HCT116 (cell line): ENCODE measurements around the gene BEGAIN. TPM values are rescaled to one million over a fixed set of nuclear protein-coding genes. Genes with fewer than 3 reads are reported as not detected.

Experiments
- ATAC-seq: fragments of 200-7000 bp; cut with Tn5 transposase; 2 replicates; pipeline ENCODE4 v1.9.1; 2020; ENCODE audit warnings: mild to moderate bottlenecking, moderate library complexity
- BruUV-seq: library from RNA; stranded (reverse); fragments of 400-500 nt; replicated peaks from 2 replicates; lab custom pipeline; 2021; lab: Mats Ljungman, UMichigan
- CTCF ChIA-PET: fragments of 300-600 bp; sonication (Branson Sonifier 250); formaldehyde crosslinking; loops from one replicate; lab custom pipeline; 2021; ENCODE audit warnings: antibody characterized with exemption; lab: Charles Lee
- POLR2A ChIA-PET: fragments of 300-600, 350-600 bp; sonication (Branson Sonifier 250); formaldehyde crosslinking; loops from one replicate; lab custom pipeline; 2021; ENCODE audit warnings: antibody characterized with exemption; lab: Charles Lee
- RAD21 ChIA-PET, 2 experiments: fragments of 300-600 bp; sonication (Branson Sonifier 250); formaldehyde crosslinking; loops; one replicate each; lab custom pipeline; 2023; ENCODE audit warnings: low total read pairs in 2 of 2; ENCODE audit not compliant: uncharacterized antibody in 2 of 2, unreplicated experiment in 2 of 2, low non-redundant PET in 1 of 2; lab: Charles Lee
- DNase-seq: peaks from one replicate; pipeline ENCODE4 v3.0.0-alpha.2; 2010; ENCODE audit warnings: low read depth, low spot score
- H2AFZ ChIP-seq: fragments of 200-600 bp; shearing (Covaris generic), sonication (generic); 2 replicates; pipeline ENCODE4 v1.6.1; 2017; ENCODE audit warnings: low read depth, mixed run types, mixed read lengths, antibody characterized with exemption, low read length; ENCODE audit not compliant: poor library complexity, severe bottlenecking
- H3K27ac ChIP-seq: 2 replicates; pipeline ENCODE4 v1.5.1; 2012; ENCODE audit warnings: low read depth, low read length
- H3K27me3 ChIP-seq: fragments of 200-600 bp; sonication (generic); 2 replicates; pipeline ENCODE4 v1.6.1; 2016; ENCODE audit warnings: mixed run types, low read length, mixed read lengths; ENCODE audit not compliant: insufficient read depth
- H3K36me3 ChIP-seq, 2 experiments: fragments of 200-500 bp in 1 of 2; fragments of 200-600 bp in 1 of 2; sonication (Bioruptor generic) in 1 of 2; sonication (generic) in 1 of 2; 2 replicates each; pipeline versions ENCODE4 v1.5.1 to v1.6.1; 2014 to 2016; ENCODE audit warnings: low read length in 2 of 2, inconsistent platforms in 1 of 2, mixed read lengths in 1 of 2, mixed run types in 1 of 2; ENCODE audit not compliant: insufficient read depth in 2 of 2, control insufficient read depth in 1 of 2
- H3K4me1 ChIP-seq, 2 experiments: fragments of 200-600 bp in 1 of 2; sonication (generic) in 1 of 2; 2 replicates each; pipeline versions ENCODE4 v1.5.1 to v1.6.1; 2012 to 2017; ENCODE audit warnings: low read length in 2 of 2, inconsistent platforms in 1 of 2, mild to moderate bottlenecking in 1 of 2, mixed read lengths in 1 of 2, mixed run types in 1 of 2, moderate library complexity in 1 of 2; ENCODE audit not compliant: insufficient read depth in 2 of 2, control insufficient read depth in 1 of 2
- H3K4me2 ChIP-seq: fragments of 200-600 bp; sonication (generic); 2 replicates; pipeline ENCODE4 v1.6.1; 2017; ENCODE audit warnings: mixed run types, low read length, mixed read lengths
- H3K4me3 ChIP-seq, 2 experiments: fragments of 200-600 bp in 1 of 2; sonication (generic) in 1 of 2; replicated peaks in 1 of 2; 2 replicates each; pipeline ENCODE4 v1.5.1; 2011 to 2016; ENCODE audit warnings: low read length in 2 of 2, control low read depth in 1 of 2, low read depth in 1 of 2, mild to moderate bottlenecking in 1 of 2, mixed read lengths in 1 of 2, mixed run types in 1 of 2
- H3K79me2 ChIP-seq: fragments of 200-600 bp; sonication (generic); 2 replicates; pipeline ENCODE4 v1.6.1; 2017; ENCODE audit warnings: mild to moderate bottlenecking, mixed run types, low read length, moderate library complexity, mixed read lengths; ENCODE audit not compliant: insufficient read depth
- H3K9ac ChIP-seq: fragments of 200-600 bp; sonication (generic); 2 replicates; pipeline ENCODE4 v1.6.1; 2016; ENCODE audit warnings: low read length, mixed read lengths
- H3K9me2 ChIP-seq: fragments of 200-600 bp; sonication (generic), shearing (Covaris generic); 2 replicates; pipeline ENCODE4 v1.6.1; 2017; ENCODE audit warnings: mixed run types, mild to moderate bottlenecking, moderate library complexity; ENCODE audit not compliant: insufficient read depth
- H3K9me3 ChIP-seq, 2 experiments: fragments of 200-500 bp in 1 of 2; fragments of 200-600 bp in 1 of 2; sonication (Bioruptor generic) in 1 of 2; sonication (generic) in 1 of 2; 2 replicates each; pipeline ENCODE4 v1.6.1; 2014 to 2017; ENCODE audit warnings: low read length in 2 of 2, mixed read lengths in 2 of 2, inconsistent platforms in 1 of 2, low read depth in 1 of 2, mild to moderate bottlenecking in 1 of 2, mixed run types in 1 of 2, moderate library complexity in 1 of 2; ENCODE audit not compliant: control insufficient read depth in 1 of 2, insufficient read depth in 1 of 2
- H4K20me1 ChIP-seq: fragments of 200-600 bp; sonication (generic), shearing (Covaris generic); 2 replicates; pipeline ENCODE4 v1.6.1; 2017; ENCODE audit warnings: mixed run types, mild to moderate bottlenecking, moderate library complexity; ENCODE audit not compliant: insufficient read depth
- CBX3 ChIP-seq: IDR thresholded peaks from 2 replicates; pipeline ENCODE4 v1.6.1; 2012; ENCODE audit warnings: low read depth
- CEBPB ChIP-seq: IDR thresholded peaks from 2 replicates; pipeline ENCODE4 v1.6.1; 2012; ENCODE audit warnings: low read depth
- EGR1 ChIP-seq: IDR thresholded peaks from 2 replicates; pipeline ENCODE4 v1.6.1; 2012; ENCODE audit warnings: low read depth
- ELF1 ChIP-seq: IDR thresholded peaks from 2 replicates; pipeline ENCODE4 v1.6.1; 2012; ENCODE audit warnings: low read depth, borderline replicate concordance
- EZH2 ChIP-seq: fragments of 200-600 bp; sonication (generic); IDR thresholded peaks from 2 replicates; pipeline ENCODE4 v1.6.1; 2017; ENCODE audit warnings: antibody characterized with exemption, mixed run types
- EZH2phosphoT487 ChIP-seq: fragments of 200-600 bp; IDR thresholded peaks from 2 replicates; pipeline ENCODE4 v1.6.1; 2018; ENCODE audit warnings: antibody characterized with exemption, borderline replicate concordance
- FOSL1 ChIP-seq: IDR thresholded peaks from 2 replicates; pipeline ENCODE4 v1.6.1; 2012; ENCODE audit warnings: low read depth
- JUND ChIP-seq: IDR thresholded peaks from 2 replicates; pipeline ENCODE4 v1.6.1; 2012
- MAX ChIP-seq: IDR thresholded peaks from 2 replicates; pipeline ENCODE4 v1.6.1; 2012
- POLR2A ChIP-seq: IDR thresholded peaks from 2 replicates; pipeline ENCODE4 v1.7.0; 2011; ENCODE audit warnings: borderline replicate concordance; ENCODE audit not compliant: insufficient read depth, insufficient read length; ENCODE audit errors: extremely low read depth
- REST ChIP-seq: IDR thresholded peaks from 2 replicates; pipeline ENCODE4 v1.6.1; 2012; ENCODE audit warnings: low read depth
- SIN3A ChIP-seq: IDR thresholded peaks from 2 replicates; pipeline ENCODE4 v1.6.1; 2012; ENCODE audit warnings: low read depth
- SP1 ChIP-seq: IDR thresholded peaks from 2 replicates; pipeline ENCODE4 v1.6.1; 2012; ENCODE audit warnings: low read depth
- SRF ChIP-seq: IDR thresholded peaks from 2 replicates; pipeline ENCODE4 v1.6.1; 2012; ENCODE audit warnings: low read depth
- YY1 ChIP-seq: IDR thresholded peaks from 2 replicates; pipeline ENCODE4 v1.6.1; 2011; ENCODE audit warnings: low read length, low read depth, moderate library complexity, mild to moderate bottlenecking; ENCODE audit not compliant: insufficient replicate concordance; ENCODE audit errors: extremely low read depth
- ZFX ChIP-seq: fragments of 450-650 bp; IDR thresholded peaks from 2 replicates; pipeline ENCODE4 v1.6.1; 2017
- intact Hi-C: fragments of 100-400 bp; cut with micrococcal nuclease; formaldehyde crosslinking; loops from 2 replicates; pipeline ENCODE4 v1.10.0; 2022
- total RNA-seq: library from RNA; stranded (reverse); gene quantifications from one replicate; pipeline ENCODE4 v1.2.1, GENCODE V29; 2021; ENCODE audit not compliant: unreplicated experiment
- TF ChIP-seq, protein P1 (sequence below), 3 experiments: fragments of 200-600 bp in 1 of 3; sonication (generic) in 1 of 3; IDR thresholded peaks in 2 of 3; conservative IDR thresholded peaks in 1 of 3; 2 replicates each; pipeline ENCODE4 v1.5.1; 2012 to 2017; ENCODE audit warnings: low read depth in 2 of 3, low read length in 2 of 3, antibody characterized with exemption in 1 of 3, borderline replicate concordance in 1 of 3, control low read depth in 1 of 3, mild to moderate bottlenecking in 1 of 3, mixed read lengths in 1 of 3, mixed run types in 1 of 3, moderate library complexity in 1 of 3; ENCODE audit not compliant: insufficient read depth in 1 of 3
- TF ChIP-seq, protein P2 (sequence below): IDR thresholded peaks from 2 replicates; pipeline ENCODE4 v1.6.1; 2012

BEGAIN gene
- total RNA-seq, 1 experiment from 2014 or later, result 8.5 TPM

GRCh38 chr14:100539766-100540140 is 47.5 kb downstream of the BEGAIN start:
- ChIA-PET CTCF (interaction anchor here (1.0 to 1.1 kb wide), 3 partner anchors 15 to 100 kb away, joined by 3 to 5 read pairs (median 4); no protein-coding TSS in a partner anchor), POLR2A (no interaction called here), RAD21 (no interaction called here)
- no peak for DNase-seq
- no peak overlapping the region for H2AFZ ChIP-seq
- no peak overlapping the region for H3K9ac ChIP-seq
- H3K4me3 ChIP-seq, result no peak overlapping the region
- intact Hi-C loops, result loop anchor here (1.0 to 10.0 kb wide), 2 partner anchors 108 to 125 kb away; no protein-coding TSS in a partner anchor
- H4K20me1 ChIP-seq, result no peaks in the 10 kb centered on the region
- no peaks in the 10 kb centered on the region for H3K36me3 ChIP-seq
- ATAC-seq, result no peak; the same call in 1 of the 2 replicates
- no peak for TF ChIP-seq YY1
- TF ChIP-seq POLR2A, result no peak
- TF ChIP-seq CEBPB, result no peak
- TF ChIP-seq ELF1, result no peak
- TF ChIP-seq ZFX, result no peak
- TF ChIP-seq SRF, result no peak
- TF ChIP-seq EGR1, result no peak
- no peak for TF ChIP-seq FOSL1
- no peak for TF ChIP-seq EZH2phosphoT487
- TF ChIP-seq, protein P1, sequence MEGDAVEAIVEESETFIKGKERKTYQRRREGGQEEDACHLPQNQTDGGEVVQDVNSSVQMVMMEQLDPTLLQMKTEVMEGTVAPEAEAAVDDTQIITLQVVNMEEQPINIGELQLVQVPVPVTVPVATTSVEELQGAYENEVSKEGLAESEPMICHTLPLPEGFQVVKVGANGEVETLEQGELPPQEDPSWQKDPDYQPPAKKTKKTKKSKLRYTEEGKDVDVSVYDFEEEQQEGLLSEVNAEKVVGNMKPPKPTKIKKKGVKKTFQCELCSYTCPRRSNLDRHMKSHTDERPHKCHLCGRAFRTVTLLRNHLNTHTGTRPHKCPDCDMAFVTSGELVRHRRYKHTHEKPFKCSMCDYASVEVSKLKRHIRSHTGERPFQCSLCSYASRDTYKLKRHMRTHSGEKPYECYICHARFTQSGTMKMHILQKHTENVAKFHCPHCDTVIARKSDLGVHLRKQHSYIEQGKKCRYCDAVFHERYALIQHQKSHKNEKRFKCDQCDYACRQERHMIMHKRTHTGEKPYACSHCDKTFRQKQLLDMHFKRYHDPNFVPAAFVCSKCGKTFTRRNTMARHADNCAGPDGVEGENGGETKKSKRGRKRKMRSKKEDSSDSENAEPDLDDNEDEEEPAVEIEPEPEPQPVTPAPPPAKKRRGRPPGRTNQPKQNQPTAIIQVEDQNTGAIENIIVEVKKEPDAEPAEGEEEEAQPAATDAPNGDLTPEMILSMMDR (IDR thresholded peaks at IDR 0.05 in 2 of 3, conservative IDR thresholded peaks at IDR 0.05 in 1 of 3; ENCODE audit: borderline replicate concordance in 1 of 3, insufficient read depth in 1 of 3, low read depth in 2 of 3, low read length in 2 of 3), result no peak
- no peak for TF ChIP-seq CBX3
- no peak for TF ChIP-seq SIN3A
- no peak for TF ChIP-seq EZH2
- no peak for TF ChIP-seq MAX
- TF ChIP-seq SP1, result no peak
- TF ChIP-seq, protein P2, sequence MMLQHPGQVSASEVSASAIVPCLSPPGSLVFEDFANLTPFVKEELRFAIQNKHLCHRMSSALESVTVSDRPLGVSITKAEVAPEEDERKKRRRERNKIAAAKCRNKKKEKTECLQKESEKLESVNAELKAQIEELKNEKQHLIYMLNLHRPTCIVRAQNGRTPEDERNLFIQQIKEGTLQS, result no peak
- TF ChIP-seq JUND, result no peak
- TF ChIP-seq REST, result no peak
- no peak overlapping the region for H3K4me2 ChIP-seq
- no peaks in the 10 kb centered on the region for H3K9me2 ChIP-seq
- H3K9me3 ChIP-seq, result no peaks in the 10 kb centered on the region
- BruUV-seq, result no TSS peak
- no peak overlapping the region; the same call in 1 of the 2 replicates for H3K27ac ChIP-seq
- peaks cover 3 to 10% of the 10 kb centered on the region in 2 experiments; a peak in 3 of 4 replicates for H3K4me1 ChIP-seq
- no peaks in the 10 kb centered on the region for H3K27me3 ChIP-seq
- H3K79me2 ChIP-seq, result no peaks in the 10 kb centered on the region
